HG03066 (cell line): Measurements from ENCODE around the gene ASIC3.

Source experiments
- ATAC-seq: cut with Tn5 transposase; IDR thresholded peaks from one replicate; pipeline ENCODE4 v1.9.1; 2021; ENCODE audit warnings: low read depth; ENCODE audit not compliant: unreplicated experiment

The ASIC3 gene

GRCh38 chr7:151056283-151056665, 7.9 kb downstream of the ASIC3 start:
- ATAC-seq = no peak

DNA sequence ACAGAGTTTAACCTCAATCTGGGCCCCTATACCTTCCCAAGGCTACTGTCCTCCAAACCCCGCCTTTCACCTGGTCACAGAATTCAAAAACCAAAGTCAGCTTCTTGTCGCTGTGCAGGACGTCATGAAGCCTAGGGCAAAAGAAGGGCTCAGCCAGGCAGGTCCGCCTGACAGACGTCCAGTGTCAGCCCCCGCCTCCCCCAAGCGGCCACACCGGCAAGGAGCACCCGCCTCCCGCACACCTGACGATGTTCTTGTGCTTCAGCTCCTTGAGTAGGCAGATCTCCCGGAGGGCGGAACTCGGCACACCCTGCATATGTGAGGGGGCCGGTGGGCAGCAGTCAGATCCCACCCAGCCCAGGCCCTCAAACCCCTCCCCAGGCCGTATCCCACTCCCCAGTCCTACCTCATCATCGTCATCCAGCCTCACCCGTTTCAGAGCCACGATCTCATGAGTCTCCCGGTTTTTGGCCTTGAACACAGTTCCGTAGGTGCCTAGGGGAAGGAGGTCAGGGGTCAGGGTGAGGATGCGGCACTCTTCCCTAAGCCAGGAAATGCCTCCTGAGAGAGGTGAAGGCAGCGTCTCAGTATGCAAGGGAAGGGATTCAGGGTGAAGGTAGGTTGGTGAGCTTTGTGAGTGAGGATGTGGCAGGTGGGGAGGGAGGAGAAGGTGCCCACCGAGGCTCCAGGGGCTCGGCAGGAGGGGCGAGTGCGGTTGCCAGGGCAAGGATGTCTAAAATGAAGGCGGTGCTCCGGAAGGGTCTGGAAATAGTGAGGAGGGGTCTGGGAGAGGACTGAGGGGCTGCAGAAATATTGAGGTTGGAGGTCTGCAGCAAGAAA, 8.6 kb downstream of the ASIC3 start:
- no peak for ATAC-seq

- peak; percentile 4 for ATAC-seq
Observed at GRCh38 chr7:151057506-151057988, 9.2 kb downstream of the ASIC3 start, which contains the start of gene CDK5. Gene CDK5 (minus strand): TSS chr7:151057897. CDS start chr7:151057848, 49 bp downstream.

DNA sequence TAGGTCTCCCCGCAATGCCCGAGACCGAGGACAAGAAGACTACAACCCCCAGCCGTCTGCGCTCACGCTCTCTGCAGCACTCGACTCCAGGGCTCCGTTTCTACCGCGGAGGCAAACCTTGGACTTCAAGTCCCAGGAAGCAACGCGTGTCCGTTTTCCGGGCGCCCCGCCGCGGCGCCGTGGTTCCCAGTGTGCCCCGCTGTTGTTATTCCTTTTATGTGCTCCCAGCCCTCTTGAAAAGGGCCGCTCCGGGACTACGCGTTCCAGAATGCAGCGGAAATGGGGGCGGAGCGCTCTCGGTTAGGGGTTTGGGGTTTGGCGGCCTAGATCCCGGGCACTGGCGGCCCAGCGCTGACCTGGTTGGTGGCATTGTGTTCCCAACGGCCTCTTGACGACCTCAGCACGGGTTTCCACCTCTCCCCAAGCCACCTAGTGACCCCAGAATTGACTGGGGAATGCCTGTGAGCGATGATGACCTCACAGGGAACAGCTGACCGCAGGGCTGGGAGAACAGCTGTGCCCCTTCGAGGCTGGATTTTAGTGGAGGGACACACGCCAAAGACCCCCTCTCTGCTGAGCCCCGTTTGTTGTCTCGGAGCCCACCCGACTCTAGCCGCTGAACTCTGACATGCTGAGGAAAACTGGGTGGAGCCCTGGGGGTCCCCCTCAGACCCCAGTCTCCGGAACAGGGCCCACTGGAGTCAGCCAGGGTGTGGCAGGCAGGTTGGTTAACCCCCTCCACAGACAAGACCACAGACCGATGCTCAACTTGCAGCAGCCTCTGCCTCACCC, 9.9 kb downstream of the ASIC3 start:
- peak; percentile 81 for ATAC-seq

DNA sequence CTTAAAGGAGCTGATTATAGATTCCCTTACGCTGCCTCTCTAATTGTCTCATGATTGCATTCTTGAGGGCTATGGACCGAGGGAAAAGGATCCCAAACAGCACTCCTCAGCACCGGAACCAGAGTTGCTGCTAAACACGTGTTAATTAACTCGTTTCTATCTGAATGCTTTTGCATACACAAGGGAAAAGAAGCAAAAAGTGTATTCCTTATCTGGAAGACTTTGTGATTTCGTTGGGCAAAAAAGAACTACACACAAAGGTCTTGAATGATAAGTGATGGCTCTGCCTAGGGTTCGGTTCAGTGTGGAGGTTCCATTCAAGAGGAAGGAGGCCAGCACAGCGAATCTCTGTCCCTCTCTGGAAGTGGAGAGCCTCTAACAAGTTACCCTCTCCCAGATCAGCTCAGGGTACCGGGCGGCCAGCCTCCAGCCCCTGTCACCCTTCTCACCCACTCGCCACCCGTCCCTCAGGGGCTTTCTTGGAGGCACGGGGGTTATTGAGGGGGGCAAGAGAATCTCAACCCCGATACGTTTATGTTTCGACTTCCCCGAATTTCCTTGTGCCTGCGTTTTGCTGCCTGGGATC, 10.5 kb downstream of the ASIC3 start:
- no peak for ATAC-seq

DNA sequence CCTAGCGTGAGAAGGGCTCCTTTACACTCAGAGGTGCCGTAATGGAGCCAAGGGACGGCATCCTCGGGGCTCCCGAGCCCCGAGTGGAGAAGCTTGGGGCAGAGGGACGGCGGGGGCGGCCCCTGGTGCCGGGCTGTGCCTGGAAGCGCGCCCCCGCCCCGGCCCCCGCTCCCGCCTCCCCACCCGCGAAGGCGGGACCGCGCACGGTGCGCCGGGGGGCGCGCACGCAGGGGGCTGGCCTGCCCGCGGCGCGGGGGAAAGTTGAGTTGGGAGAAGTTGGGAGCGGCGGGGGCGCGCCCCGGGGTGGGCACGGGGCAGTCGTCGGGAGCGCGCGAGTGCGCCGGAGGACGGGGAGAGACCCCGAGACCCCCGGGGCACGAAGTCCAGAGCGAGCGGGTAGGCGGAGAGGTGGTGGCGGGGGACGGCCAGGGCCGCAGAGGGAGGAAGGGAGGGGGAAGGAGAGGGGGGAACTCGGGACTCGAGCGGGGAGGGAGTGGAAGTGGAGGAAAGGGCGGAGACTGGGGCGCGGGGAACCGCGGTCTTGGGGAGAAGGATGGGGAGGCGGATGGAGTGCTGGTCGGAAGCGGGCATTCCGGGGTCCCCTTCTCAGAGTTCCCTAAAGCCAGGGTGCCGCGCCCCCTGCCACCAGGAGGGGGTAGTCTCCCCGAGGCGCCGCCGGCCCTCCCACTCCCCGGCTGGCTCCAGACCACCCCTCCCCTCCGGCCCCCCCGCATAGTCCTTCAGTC, 11.2 kb downstream of the ASIC3 start, which contains the start of gene SLC4A2:
Gene SLC4A2 (plus strand): TSS at position 223 of the 746 bp plus-strand sequence. CDS start 2,399 bp downstream, outside the sequence.
- ATAC-seq = peak; percentile 24

DNA sequence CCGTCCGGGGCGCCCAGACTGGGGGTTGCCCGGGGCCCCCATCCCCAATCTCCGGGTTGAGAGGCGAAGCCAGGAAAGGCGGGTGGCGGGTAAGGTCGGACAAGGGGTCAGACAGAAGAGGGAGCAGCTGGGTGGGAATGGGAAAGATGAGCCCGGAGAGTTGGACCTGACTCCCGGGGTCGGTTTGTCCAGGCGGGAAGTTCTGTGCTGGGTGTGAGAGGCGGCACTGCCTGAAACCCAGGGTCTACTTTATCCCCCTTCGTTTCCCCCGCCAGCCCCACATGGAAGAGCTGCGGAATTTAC, 11.7 kb downstream of the ASIC3 start:
- ATAC-seq = no peak

DNA sequence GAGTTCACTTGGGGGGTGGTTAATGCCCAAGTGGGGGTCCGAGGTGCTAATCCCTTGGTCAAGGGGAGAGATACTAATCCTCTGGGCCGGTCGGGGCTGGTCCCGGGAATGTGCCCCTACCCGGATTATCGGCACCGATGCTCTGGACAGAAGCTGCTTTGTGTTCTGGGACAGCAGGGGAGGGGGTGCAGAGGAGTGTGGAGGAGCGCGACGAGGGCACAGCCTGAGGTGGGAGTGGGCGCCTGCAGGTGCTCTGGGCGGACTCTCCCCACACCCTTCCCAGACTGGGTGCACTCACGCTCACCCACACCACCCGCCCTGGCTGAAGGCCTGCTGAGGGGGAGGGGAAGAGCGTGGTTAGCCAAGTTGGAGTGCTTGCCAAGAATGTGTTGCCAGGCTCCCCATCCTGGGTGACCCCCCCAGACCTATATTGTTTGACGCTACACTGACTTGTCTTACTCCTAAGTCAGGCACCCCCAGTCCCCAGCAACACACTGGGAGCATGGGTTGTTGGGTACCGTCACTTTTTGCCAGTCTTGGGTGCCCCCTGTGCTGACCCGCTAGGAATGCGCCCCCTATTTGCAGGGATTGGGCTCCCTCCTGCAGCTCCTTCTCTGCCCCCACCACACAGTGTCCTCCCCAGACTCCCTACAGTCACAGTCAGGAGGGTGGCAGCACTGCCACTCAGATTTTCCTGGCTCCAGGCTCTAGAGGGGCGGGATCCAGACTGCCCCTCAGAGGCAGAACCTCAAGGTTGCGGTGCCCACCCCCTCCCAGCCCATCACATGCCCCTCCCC, 12.3 kb downstream of the ASIC3 start:
- ATAC-seq = no peak

- no peak for ATAC-seq
Observed at GRCh38 chr7:151061213-151062110, 13.1 kb downstream of the ASIC3 start.

GRCh38 chr7:151062111-151062398, 13.7 kb downstream of the ASIC3 start:
- no peak for ATAC-seq

DNA sequence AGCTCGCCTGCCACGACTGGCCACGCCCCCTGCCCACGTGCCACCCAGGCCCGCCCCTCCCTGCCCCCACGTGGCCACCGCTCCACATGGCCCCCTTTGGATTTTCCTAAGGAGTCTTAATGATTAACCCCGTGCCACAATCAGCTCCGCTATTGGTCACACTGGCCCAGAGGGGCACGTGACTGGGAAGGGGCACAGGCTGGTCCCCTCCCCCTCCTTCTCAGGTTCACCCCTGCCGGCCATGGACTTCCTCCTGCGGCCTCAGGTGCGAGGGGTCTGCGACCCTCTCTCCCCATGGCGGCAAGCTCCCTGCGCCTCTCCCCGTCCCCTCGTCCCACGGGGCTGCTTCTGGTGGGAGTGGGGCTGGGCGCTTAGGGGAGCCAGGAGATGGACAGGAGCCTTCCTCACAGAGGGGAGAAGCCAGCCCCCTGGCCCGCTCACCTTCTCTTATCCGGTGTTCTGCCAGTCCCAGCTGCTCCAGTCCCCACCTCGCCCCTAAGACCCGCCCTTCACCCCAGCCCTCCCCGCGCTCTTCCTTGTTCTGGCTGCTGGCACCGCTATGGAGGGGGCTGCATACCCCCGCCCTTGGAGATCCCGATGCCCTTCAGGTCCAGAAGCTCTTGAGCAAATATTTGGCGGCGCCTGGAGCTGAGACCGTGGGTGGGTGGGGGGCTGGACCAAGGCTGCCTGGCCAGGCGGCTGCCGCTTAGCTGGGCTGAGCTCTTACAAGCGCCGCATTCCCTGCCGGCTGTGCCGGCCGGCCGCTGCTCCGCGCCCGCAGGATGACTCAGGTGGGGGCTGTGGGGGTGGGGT, 14.3 kb downstream of the ASIC3 start:
- ATAC-seq = no peak

DNA sequence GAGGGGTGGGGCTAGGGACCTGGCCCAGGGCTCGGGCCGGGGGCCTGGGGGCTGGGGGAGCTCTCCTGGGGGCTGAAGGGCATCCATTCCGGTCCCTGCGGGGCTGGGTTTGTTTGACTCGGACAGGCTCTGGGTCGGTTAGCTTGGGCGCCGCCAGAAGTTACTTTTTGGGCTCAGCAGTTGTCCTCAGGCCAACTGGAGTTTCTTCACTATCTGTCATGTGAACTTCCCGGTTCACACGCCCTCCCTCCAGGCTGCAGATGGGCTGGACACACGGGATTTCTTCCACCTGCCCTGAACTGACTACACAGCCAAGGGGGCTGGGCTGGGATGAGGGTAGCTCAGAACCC, 14.9 kb downstream of the ASIC3 start:
- ATAC-seq = no peak

DNA sequence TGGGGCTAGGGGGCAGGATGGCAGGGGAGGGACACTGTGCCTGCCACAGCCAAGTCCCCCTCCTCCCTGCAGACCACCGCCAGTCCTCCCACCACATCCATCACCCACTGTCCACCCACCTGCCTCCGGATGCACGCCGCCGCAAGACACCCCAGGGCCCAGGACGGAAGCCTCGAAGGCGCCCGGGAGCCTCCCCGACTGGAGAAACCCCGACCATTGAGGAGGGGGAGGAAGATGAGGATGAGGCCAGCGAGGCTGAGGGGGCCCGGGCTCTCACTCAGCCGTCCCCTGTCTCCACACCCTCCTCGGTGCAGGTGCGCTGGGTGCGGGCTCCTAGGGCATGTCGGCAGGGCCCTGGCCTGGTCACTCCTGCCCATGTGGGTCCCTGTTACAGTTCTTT, 16.1 kb downstream of the ASIC3 start:
- ATAC-seq = no peak

- ATAC-seq = no peak
Observed at GRCh38 chr7:151064993-151065392, 16.7 kb downstream of the ASIC3 start.

- ATAC-seq = no peak
Observed at GRCh38 chr7:151065516-151065915, 17.2 kb downstream of the ASIC3 start.

- no peak for ATAC-seq
Observed at GRCh38 chr7:151066273-151066974, 18.1 kb downstream of the ASIC3 start.

- ATAC-seq = no peak
Observed at GRCh38 chr7:151068069-151068773, 19.9 kb downstream of the ASIC3 start.
